Uterus (tissue), 2 donors: Measurements from ENCODE around the gene MOSPD3.

ENCODE experiments used
- CTCF ChIP-seq, 4 experiments: fragments of 200-600 bp in 2 of 4; fragments of 450-650 bp in 2 of 4; sonication (generic) in 2 of 4; IDR thresholded peaks; one replicate each; pipeline ENCODE4 v1.5.1; 2016 to 2019; ENCODE audit warnings: antibody characterized with exemption in 4 of 4, mild to moderate bottlenecking in 2 of 4, moderate library complexity in 1 of 4
- POLR2A ChIP-seq, 2 donors: fragments of 450-650 bp; IDR thresholded peaks; one replicate each; pipeline ENCODE4 v1.6.1; 2016; ENCODE audit warnings: antibody characterized with exemption in 2 of 2, mild to moderate bottlenecking in 1 of 2, moderate library complexity in 1 of 2

DNA sequence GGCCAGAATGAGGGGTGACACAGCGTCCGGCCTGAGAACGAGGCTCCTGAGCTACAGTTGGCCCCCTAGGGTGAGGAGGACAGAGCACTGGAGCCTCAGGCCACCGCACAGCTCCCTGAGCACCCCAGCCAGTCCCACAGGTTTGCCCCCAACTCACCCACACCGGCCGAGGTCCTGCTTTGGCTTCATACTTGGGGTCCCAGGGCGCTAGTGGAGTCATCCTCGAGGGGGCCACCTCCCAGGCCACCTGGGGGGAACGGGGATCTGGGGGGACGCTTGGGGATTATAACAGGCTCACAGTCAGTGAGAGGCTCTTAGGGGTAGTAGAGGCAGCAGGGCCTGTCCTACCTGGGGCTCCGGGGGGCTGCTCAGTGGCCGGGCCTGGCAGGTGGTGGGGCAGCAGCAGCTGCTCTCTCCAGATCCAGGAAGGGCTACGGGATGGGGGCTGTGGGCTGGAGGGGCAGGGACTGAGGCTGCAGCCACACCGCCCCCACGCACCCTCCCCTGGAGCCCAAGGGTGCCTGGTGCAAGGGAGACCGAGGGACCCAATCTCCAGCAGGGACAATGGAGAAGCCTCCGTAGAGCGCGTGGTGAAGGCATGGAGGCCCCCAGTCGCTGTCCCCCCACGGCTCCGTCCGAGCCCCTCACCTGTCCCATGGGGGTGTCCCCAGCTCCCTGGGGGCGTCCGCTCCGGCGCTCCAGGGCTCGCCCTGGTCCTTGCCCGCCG, 39.2 kb upstream of the MOSPD3 start:
- TF ChIP-seq CTCF (IDR thresholded peaks at IDR 0.05), result no peak
- no peak for TF ChIP-seq POLR2A (IDR thresholded peaks at IDR 0.05)
